ENCODE data around the gene PARVB.
"Not testable (repeated sequence)": the region's sequence is repeated elsewhere in the genome, so short reads cannot be mapped to it uniquely, and the experiment has no call there.

Gene PARVB

GRCh38 chr22:43998679-43999264 lies 25.3 kb upstream of the PARVB start:
- no peak for DNase-seq

- no peak for DNase-seq
Observed at GRCh38 chr22:43999378-43999777, 24.7 kb upstream of the PARVB start.

GRCh38 chr22:44000123-44000522 lies 24.0 kb upstream of the PARVB start:
- no peak for DNase-seq

- no peak for DNase-seq
Observed at GRCh38 chr22:44001521-44001920, 22.6 kb upstream of the PARVB start.

GRCh38 chr22:44002324-44002723 lies 21.8 kb upstream of the PARVB start:
- DNase-seq = no peak

GRCh38 chr22:44002997-44003396 lies 21.1 kb upstream of the PARVB start:
- no peak for DNase-seq

- DNase-seq = no peak
Observed at GRCh38 chr22:44003405-44004103, 20.5 kb upstream of the PARVB start.

GRCh38 chr22:44004104-44004460 lies 20.0 kb upstream of the PARVB start:
- DNase-seq = no peak

- DNase-seq = no peak
Observed at GRCh38 chr22:44005524-44005923, 18.6 kb upstream of the PARVB start.

GRCh38 chr22:44012162-44012561 lies 11.9 kb upstream of the PARVB start:
- no peak for DNase-seq

- no peak for DNase-seq
Observed at GRCh38 chr22:44012591-44012990, 11.5 kb upstream of the PARVB start.

GRCh38 chr22:44014241-44014640 lies 9.9 kb upstream of the PARVB start:
- no peak for DNase-seq

- DNase-seq = not testable (repeated sequence)
Observed at GRCh38 chr22:44016586-44016985, 7.5 kb upstream of the PARVB start.

GRCh38 chr22:44018594-44018993 lies 5.5 kb upstream of the PARVB start:
- DNase-seq = no peak

GRCh38 chr22:44019416-44019815 lies 4.7 kb upstream of the PARVB start:
- no peak for DNase-seq

- DNase-seq = no peak
Observed at GRCh38 chr22:44019846-44020245, 4.3 kb upstream of the PARVB start.

- DNase-seq = no peak
Observed at GRCh38 chr22:44020981-44021380, 3.1 kb upstream of the PARVB start.

- no peak for DNase-seq
Observed at GRCh38 chr22:44023404-44024287, 456 bp upstream of the PARVB start.

GRCh38 chr22:44025171-44026065 lies 1.3 kb downstream of the PARVB start:
- no peak for DNase-seq

- DNase-seq = no peak
Observed at GRCh38 chr22:44026066-44026629, 2.0 kb downstream of the PARVB start.

GRCh38 chr22:44026630-44027511 lies 2.8 kb downstream of the PARVB start:
- peak; percentile 43 for DNase-seq

- no peak for DNase-seq
Observed at GRCh38 chr22:44028091-44028490, 4.0 kb downstream of the PARVB start.

Measured in activated T-cell treated with anti-CD3 and anti-CD28 coated beads for 4 hours (primary cell).